Measurements from ENCODE around the gene BBX.

- TF ChIP-seq CTCF (conservative IDR thresholded peaks at IDR 0.05 in 1 of 2, IDR thresholded peaks at IDR 0.05 in 1 of 2; ENCODE audit: extremely low read depth in 1 of 2, insufficient read depth in 1 of 2, low read depth in 1 of 2, low read length in 2 of 2), result no peak
- no peak for TF ChIP-seq EZH2 (IDR thresholded peaks at IDR 0.05; ENCODE audit: borderline replicate concordance, low read length)
Observed at GRCh38 chr3:107813026-107813425, 290.3 kb downstream of the BBX start.

Measured in mammary epithelial cell (primary cell).